GM12892 (cell line): ENCODE results near the gene MED13L.

Experiments
- DNase-seq: peaks from one replicate; pipeline ENCODE4 v3.0.0; 2011; ENCODE audit not compliant: insufficient read length
- FAIRE-seq: peaks from 2 replicates; lab custom pipeline; 2011; peaks lifted over from hg19 to GRCh38; lab: Jason Lieb, UNC
- POLR2A ChIP-seq: IDR thresholded peaks from 2 replicates; pipeline ENCODE4 v1.6.1; 2011; ENCODE audit warnings: low read depth, low read length, control low read depth
- POLR2AphosphoS5 ChIP-seq: IDR thresholded peaks from 2 replicates; pipeline ENCODE4 v1.6.1; 2011; ENCODE audit warnings: low read depth, low read length, control low read depth
- TAF1 ChIP-seq: IDR thresholded peaks from 2 replicates; pipeline ENCODE4 v1.6.1; 2011; ENCODE audit warnings: low read depth, mild to moderate bottlenecking, control low read depth, low read length, borderline replicate concordance

The MED13L gene

GRCh38 chr12:115938794-115939377 is 338.6 kb downstream of the MED13L start:
- FAIRE-seq = no peak
- DNase-seq = no peak
- TF ChIP-seq POLR2A (no peak), POLR2AphosphoS5 (no peak), TAF1 (no peak)

- DNase-seq (no peak), FAIRE-seq (no peak)
- TF ChIP-seq POLR2AphosphoS5 (no peak), TAF1 (no peak), POLR2A (no peak)
These were observed 340.2 kb downstream of the MED13L start for GRCh38 chr12:115936997-115937916.

- no peak for TF ChIP-seq POLR2AphosphoS5
- no peak for TF ChIP-seq POLR2A
- no peak for TF ChIP-seq TAF1
- FAIRE-seq (no peak), DNase-seq (no peak)
These were observed 342.6 kb downstream of the MED13L start for GRCh38 chr12:115934877-115935276.

GRCh38 chr12:115934046-115934445 is 343.4 kb downstream of the MED13L start:
- FAIRE-seq = no peak

GRCh38 chr12:115932066-115932465 is 345.4 kb downstream of the MED13L start:
- DNase-seq = no peak
- TF ChIP-seq POLR2AphosphoS5 = no peak
- TF ChIP-seq POLR2A = no peak
- TF ChIP-seq TAF1 = no peak
- no peak for FAIRE-seq

More at GRCh38 chr12:115934046-115934445, 343.4 kb downstream of the MED13L start:
- DNase-seq = no peak
- TF ChIP-seq TAF1 (no peak), POLR2AphosphoS5 (no peak), POLR2A (no peak)

- DNase-seq (no peak), FAIRE-seq (no peak)
- TF ChIP-seq POLR2AphosphoS5 (no peak), TAF1 (no peak), POLR2A (no peak)
These were observed 347.2 kb downstream of the MED13L start for GRCh38 chr12:115930336-115930735.

GRCh38 chr12:115926037-115926670 is 351.3 kb downstream of the MED13L start:
- DNase-seq (no peak), FAIRE-seq (no peak)
- TF ChIP-seq POLR2A = no peak
- no peak for TF ChIP-seq POLR2AphosphoS5
- TF ChIP-seq TAF1 = no peak

- FAIRE-seq (no peak), DNase-seq (no peak)
- TF ChIP-seq POLR2A (no peak), TAF1 (no peak), POLR2AphosphoS5 (no peak)
These were observed 353.6 kb downstream of the MED13L start for GRCh38 chr12:115923851-115924250.

GRCh38 chr12:115922952-115923564 is 354.4 kb downstream of the MED13L start:
- no peak for DNase-seq
- TF ChIP-seq TAF1 = no peak
- no peak for TF ChIP-seq POLR2AphosphoS5
- no peak for TF ChIP-seq POLR2A
- no peak for FAIRE-seq

GRCh38 chr12:115920395-115921183 is 356.9 kb downstream of the MED13L start:
- TF ChIP-seq POLR2AphosphoS5 (no peak), POLR2A (no peak), TAF1 (no peak)
- FAIRE-seq (no peak), DNase-seq (no peak)
